GM12878 (cell line): ENCODE data around the gene TUT1. TPM values are rescaled to one million over a fixed set of nuclear protein-coding genes. Genes with fewer than 3 reads are reported as not detected.

ENCODE experiments used
- BHLHE40 ChIP-seq, 2 experiments: fragments of 450-650 bp in 1 of 2; IDR thresholded peaks; 2 replicates each; pipeline ENCODE4 v1.6.1; 2011 to 2017; ENCODE audit warnings: low read depth in 2 of 2, borderline replicate concordance in 1 of 2, improper control_type of control experiment in 1 of 2, low read length in 1 of 2, mild to moderate bottlenecking in 1 of 2
- EED ChIP-seq: sonication (generic); IDR thresholded peaks from 2 replicates; pipeline ENCODE4 v1.6.1; 2016; ENCODE audit warnings: antibody characterized with exemption, low read depth
- MYC ChIP-seq: IDR thresholded peaks from 2 replicates; pipeline ENCODE4 v1.6.1; 2011; ENCODE audit warnings: mild to moderate bottlenecking, low read length, moderate library complexity, inconsistent platforms; ENCODE audit not compliant: insufficient read depth, insufficient replicate concordance, insufficient read length, severe bottlenecking
- NFIC ChIP-seq: IDR thresholded peaks from 2 replicates; pipeline ENCODE4 v1.6.1; 2012; ENCODE audit warnings: low read depth, mild to moderate bottlenecking, inconsistent platforms, low read length, moderate library complexity
- NFYB ChIP-seq: IDR thresholded peaks from 2 replicates; pipeline ENCODE4 v1.6.1; 2011; ENCODE audit warnings: low read depth, mild to moderate bottlenecking, low read length, improper control_type of control experiment, moderate library complexity; ENCODE audit not compliant: insufficient read depth
- PAX5 ChIP-seq: IDR thresholded peaks from 2 replicates; pipeline ENCODE4 v1.6.1; 2011; ENCODE audit warnings: low read depth, low read length, borderline replicate concordance
- RFX5 ChIP-seq: IDR thresholded peaks from 2 replicates; pipeline ENCODE4 v1.6.1; 2011; ENCODE audit warnings: low read depth, low read length, improper control_type of control experiment
- TCF12 ChIP-seq: IDR thresholded peaks from 2 replicates; pipeline ENCODE4 v1.6.1; 2011; ENCODE audit warnings: low read depth, mild to moderate bottlenecking, low read length
- TCF3 ChIP-seq: IDR thresholded peaks from 2 replicates; pipeline ENCODE4 v1.6.1; 2012; ENCODE audit warnings: low read depth, mild to moderate bottlenecking, low read length, borderline replicate concordance; ENCODE audit not compliant: insufficient read depth
- ZNF592 ChIP-seq: fragments of 450-650 bp; IDR thresholded peaks from 2 replicates; pipeline ENCODE4 v1.6.1; 2017; ENCODE audit warnings: mild to moderate bottlenecking, moderate library complexity
- polyA plus RNA-seq, 11 experiments: library from polyadenylated mRNA; depleted of rRNA in 4 of 11; unstranded in 6 of 11; stranded (reverse) in 5 of 11; fragments of >200 nt; fragmentation: Nextera tagmentation in 4 of 11; fragmentation: Illumina TruSeq in 1 of 11; extraction: Ambion mirVana in 4 of 11; extraction: Trizol in 1 of 11; gene quantifications; 1 replicate in 1 of 11; 2 replicates in 10 of 11; pipeline versions ENCODE4 v1.2.1 to v1.2.3, GENCODE V29; 2011 to 2016; ENCODE audit warnings: inconsistent platforms in 2 of 11, missing spikeins in 2 of 11, low read depth in 1 of 11
- total RNA-seq, 4 experiments: library from RNA; depleted of rRNA in 3 of 4; stranded (reverse); fragments of >200 nt in 3 of 4; fragmentation: Illumina TruSeq in 1 of 4; extraction: Trizol in 1 of 4; gene quantifications; 2 replicates each; pipeline versions ENCODE4 v1.2.1 to v1.2.3, GENCODE V29; 2013 to 2021
- TF ChIP-seq, protein P1 (sequence below): IDR thresholded peaks from 2 replicates; pipeline ENCODE4 v1.6.1; 2012; ENCODE audit warnings: low read depth, low read length, improper control_type of control experiment
- TF ChIP-seq, protein P2 (sequence below): IDR thresholded peaks from 2 replicates; pipeline ENCODE4 v1.6.1; 2012; ENCODE audit warnings: low read depth, low read length, improper control_type of control experiment

Gene TUT1
- total and polyA plus RNA-seq, 10 of the 15 experiments (the other 5 are each of a cell fraction or from before 2014, with no cell fraction given): 1.1 to 29.9 (median 16.2) TPM

- TF ChIP-seq ZNF592 (no peak), NFIC (no peak), RFX5 (peak; percentile 18; the same call in 1 of the 2 replicates), TCF12 (0 out of 2 replicates have a peak, but pooled peaks have one; percentile 38), NFYB (peak; percentile 88), TCF3 (no peak), MYC (no peak), EED (no peak), BHLHE40 (IDR thresholded peaks at IDR 0.05; ENCODE audit: borderline replicate concordance in 1 of 2, low read depth in 2 of 2, low read length in 1 of 2) (peak in 1 of 2 experiments; percentile 42; a peak in 1 of 4 replicates), PAX5 (no peak; the same call in 1 of the 2 replicates)
- TF ChIP-seq, protein P1, sequence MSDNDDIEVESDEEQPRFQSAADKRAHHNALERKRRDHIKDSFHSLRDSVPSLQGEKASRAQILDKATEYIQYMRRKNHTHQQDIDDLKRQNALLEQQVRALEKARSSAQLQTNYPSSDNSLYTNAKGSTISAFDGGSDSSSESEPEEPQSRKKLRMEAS: peak; percentile 73
- TF ChIP-seq, protein P2, sequence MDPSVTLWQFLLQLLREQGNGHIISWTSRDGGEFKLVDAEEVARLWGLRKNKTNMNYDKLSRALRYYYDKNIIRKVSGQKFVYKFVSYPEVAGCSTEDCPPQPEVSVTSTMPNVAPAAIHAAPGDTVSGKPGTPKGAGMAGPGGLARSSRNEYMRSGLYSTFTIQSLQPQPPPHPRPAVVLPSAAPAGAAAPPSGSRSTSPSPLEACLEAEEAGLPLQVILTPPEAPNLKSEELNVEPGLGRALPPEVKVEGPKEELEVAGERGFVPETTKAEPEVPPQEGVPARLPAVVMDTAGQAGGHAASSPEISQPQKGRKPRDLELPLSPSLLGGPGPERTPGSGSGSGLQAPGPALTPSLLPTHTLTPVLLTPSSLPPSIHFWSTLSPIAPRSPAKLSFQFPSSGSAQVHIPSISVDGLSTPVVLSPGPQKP: no peak; the same call in 1 of the 2 replicates
Observed at GRCh38 chr11:62599069-62599696, 7.9 kb upstream of the TUT1 start (continued).
